ENCODE measurements around the gene CACNA1G. TPM values are rescaled to one million over a fixed set of nuclear protein-coding genes. Genes with fewer than 3 reads are reported as not detected.

Gene CACNA1G
- total RNA-seq, 2 donors from 2014 or later, result 0.07 to 0.19 TPM

DNA sequence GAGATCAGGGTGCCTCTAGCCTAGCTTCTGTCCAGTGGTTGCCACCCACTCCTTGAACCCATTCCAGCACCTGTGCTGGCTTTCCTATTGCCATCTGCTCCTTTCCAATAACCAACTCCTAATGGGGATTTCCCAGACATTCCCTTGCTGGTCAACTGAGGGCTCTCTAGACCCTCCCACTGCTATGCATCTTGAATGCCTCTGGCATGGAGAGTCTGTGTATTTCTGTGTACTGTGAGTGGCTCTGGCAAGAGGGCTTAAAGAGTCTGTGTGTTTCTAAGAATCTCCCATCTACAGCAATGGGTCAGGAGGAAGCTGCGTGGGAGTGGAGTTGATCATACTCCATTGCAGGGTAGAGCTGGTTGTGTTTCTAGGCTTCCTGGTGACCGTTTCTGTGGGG, 39.0 kb upstream of the CACNA1G start:
- no peaks in the 10 kb centered on the region for H3K4me1 ChIP-seq
- H3K27ac ChIP-seq, result no peak overlapping the region
- intact Hi-C loops (cut with DNase I), result no loop called here
- H3K27me3 ChIP-seq, result no peaks in the 10 kb centered on the region
- no peak overlapping the region for H3K4me3 ChIP-seq
- no peaks in the 10 kb centered on the region for H3K9me3 ChIP-seq
- no peaks in the 10 kb centered on the region for H3K36me3 ChIP-seq
- TF ChIP-seq CTCF (IDR thresholded peaks at IDR 0.05), result no peak
- DNase-seq, result no peak
- H3K9ac ChIP-seq (ENCODE audit: low read depth in 2 of 2, low read length in 2 of 2), result no peak overlapping the region

DNA sequence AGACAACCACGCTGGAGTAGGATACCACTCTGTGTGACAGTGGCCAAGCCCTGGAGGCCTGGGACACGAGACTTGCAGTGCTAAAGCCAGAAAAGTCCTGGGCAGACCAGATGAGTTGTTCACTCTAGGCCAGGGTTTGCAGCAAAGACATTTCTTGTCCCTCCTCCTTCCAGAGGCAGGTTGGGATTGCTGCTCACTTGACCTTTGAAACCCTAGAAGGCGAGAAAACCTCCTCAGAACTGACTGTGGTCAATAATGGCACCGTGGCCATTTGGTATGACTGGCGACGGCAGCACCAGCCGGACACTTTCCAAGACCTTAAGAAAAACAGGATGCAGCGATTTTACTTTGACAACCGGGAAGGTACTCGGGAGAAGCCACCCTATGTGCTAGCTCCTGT, 37.7 kb upstream of the CACNA1G start:
- intact Hi-C loops (cut with DNase I), result no loop called here
- Histone ChIP-seq H3K9me3 (no peaks in the 10 kb centered on the region), H3K27me3 (no peaks in the 10 kb centered on the region), H3K4me3 (no peak overlapping the region), H3K4me1 (no peaks in the 10 kb centered on the region), H3K36me3 (no peaks in the 10 kb centered on the region), H3K27ac (no peak overlapping the region), H3K9ac (ENCODE audit: low read depth in 2 of 2, low read length in 2 of 2) (no peak overlapping the region)
- DNase-seq, result no peak
- no peak for TF ChIP-seq CTCF (IDR thresholded peaks at IDR 0.05)

- TF ChIP-seq CTCF (IDR thresholded peaks at IDR 0.05), result no peak
- Histone ChIP-seq H3K4me3 (no peak overlapping the region), H3K27me3 (no peaks in the 10 kb centered on the region), H3K9ac (ENCODE audit: low read depth in 2 of 2, low read length in 2 of 2) (no peak overlapping the region), H3K4me1 (no peaks in the 10 kb centered on the region), H3K27ac (no peak overlapping the region), H3K36me3 (no peaks in the 10 kb centered on the region), H3K9me3 (no peaks in the 10 kb centered on the region)
- intact Hi-C loops (cut with DNase I), result no loop called here
- no peak for DNase-seq
These were observed 37.3 kb upstream of the CACNA1G start for GRCh38 chr17:50523208-50523607.

- H3K27me3 ChIP-seq, result no peaks in the 10 kb centered on the region
- intact Hi-C loops (cut with DNase I), result no loop called here
- no peaks in the 10 kb centered on the region for H3K9me3 ChIP-seq
- H3K27ac ChIP-seq, result no peak overlapping the region
- no peak overlapping the region for H3K9ac ChIP-seq (ENCODE audit: low read depth in 2 of 2, low read length in 2 of 2)
- TF ChIP-seq CTCF (IDR thresholded peaks at IDR 0.05), result no peak
- DNase-seq, result no peak
- H3K4me1 ChIP-seq, result no peaks in the 10 kb centered on the region
- no peak overlapping the region for H3K4me3 ChIP-seq
- H3K36me3 ChIP-seq, result no peaks in the 10 kb centered on the region
These were observed 35.7 kb upstream of the CACNA1G start for GRCh38 chr17:50524838-50525237.

- no peaks in the 10 kb centered on the region for H3K36me3 ChIP-seq
- H3K9me3 ChIP-seq, result no peaks in the 10 kb centered on the region
- DNase-seq, result no peak
- H3K27ac ChIP-seq, result no peak overlapping the region
- intact Hi-C loops (cut with DNase I), result no loop called here
- TF ChIP-seq CTCF (IDR thresholded peaks at IDR 0.05), result no peak
- H3K4me1 ChIP-seq, result no peaks in the 10 kb centered on the region
- H3K4me3 ChIP-seq, result no peak overlapping the region
- no peak overlapping the region for H3K9ac ChIP-seq (ENCODE audit: low read depth in 2 of 2, low read length in 2 of 2)
- peaks cover 7% of the 10 kb centered on the region for H3K27me3 ChIP-seq
These were observed 33.3 kb upstream of the CACNA1G start for GRCh38 chr17:50527155-50527762.

Measured in colonic mucosa (tissue), 4 donors.